ENCODE data around the gene HOXB2. TPM values are rescaled to one million over a fixed set of nuclear protein-coding genes. Genes with fewer than 3 reads are reported as not detected.

The HOXB2 gene
- polyA plus RNA-seq, 2 of the 4 experiments (the other 2 are of a cell fraction): 0.65 to 2.6 TPM

GRCh38 chr17:48542114-48542656, 2.7 kb downstream of the HOXB2 start:
- no peaks in the 10 kb centered on the region for H3K9me3 ChIP-seq
- ATAC-seq (no peak), DNase-seq (ENCODE audit: low read depth in 1 of 2, low spot score in 1 of 2) (no peak), FAIRE-seq (no peak)
- peak overlapping the region; percentile 44; the same call in 2 of the 3 replicates for H3K4me3 ChIP-seq
- 89% methylated on average over 27 of the region's 27 CpGs for WGBS (ENCODE audit: missing lambda C conversion rate)
- H3K4me1 ChIP-seq: peaks cover 14% of the 10 kb centered on the region
- peak overlapping the region; percentile 76 for H3K4me2 ChIP-seq
- peak overlapping the region in 1 of 2 experiments; percentile 31; a peak in 1 of 6 replicates for H3K27ac ChIP-seq
- TF ChIP-seq E2F6 (IDR thresholded peaks at IDR 0.05; ENCODE audit: borderline replicate concordance, low read depth) (no peak), EHF (CRISPR knock-in tag; IDR thresholded peaks at IDR 0.05) (no peak), POLR2A (IDR thresholded peaks at IDR 0.05; ENCODE audit: low read length) (no peak)
- CTCF ChIA-PET: interaction anchor here (0.8 to 2.8 kb wide), 5 partner anchors 34 to 192 kb away, joined by 3 to 8 read pairs (median 3); no protein-coding TSS in a partner anchor
- POLR2A ChIA-PET: interaction anchor here (2.1 kb wide), 1 partner anchor 13 kb away, joined by 10 read pairs; no protein-coding TSS in a partner anchor

GRCh38 chr17:48541577-48542113, 3.3 kb downstream of the HOXB2 start:
- no peaks in the 10 kb centered on the region for H3K9me3 ChIP-seq
- peaks cover 14% of the 10 kb centered on the region for H3K4me1 ChIP-seq
- WGBS (ENCODE audit: missing lambda C conversion rate): 88% methylated on average over 36 of the region's 36 CpGs
- FAIRE-seq (no peak), ATAC-seq (no peak), DNase-seq (ENCODE audit: low read depth in 1 of 2, low spot score in 1 of 2) (no peak)
- TF ChIP-seq RARB (CRISPR knock-in tag; IDR thresholded peaks at IDR 0.05): no peak
- TF ChIP-seq NR3C1 (IDR thresholded peaks at IDR 0.05): no peak
- TF ChIP-seq, protein P1, sequence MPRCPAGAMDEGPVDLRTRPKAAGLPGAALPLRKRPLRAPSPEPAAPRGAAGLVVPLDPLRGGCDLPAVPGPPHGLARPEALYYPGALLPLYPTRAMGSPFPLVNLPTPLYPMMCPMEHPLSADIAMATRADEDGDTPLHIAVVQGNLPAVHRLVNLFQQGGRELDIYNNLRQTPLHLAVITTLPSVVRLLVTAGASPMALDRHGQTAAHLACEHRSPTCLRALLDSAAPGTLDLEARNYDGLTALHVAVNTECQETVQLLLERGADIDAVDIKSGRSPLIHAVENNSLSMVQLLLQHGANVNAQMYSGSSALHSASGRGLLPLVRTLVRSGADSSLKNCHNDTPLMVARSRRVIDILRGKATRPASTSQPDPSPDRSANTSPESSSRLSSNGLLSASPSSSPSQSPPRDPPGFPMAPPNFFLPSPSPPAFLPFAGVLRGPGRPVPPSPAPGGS (IDR thresholded peaks at IDR 0.05): no peak
- TF ChIP-seq JUN (IDR thresholded peaks at IDR 0.05): no peak
- no peak for TF ChIP-seq NPAS2 (CRISPR knock-in tag; IDR thresholded peaks at IDR 0.05; ENCODE audit: borderline replicate concordance)
- TF ChIP-seq CEBPB (IDR thresholded peaks at IDR 0.05): no peak
- H3K27ac ChIP-seq: no peak overlapping the region
- POLR2A ChIA-PET: no interaction called here
- no peak overlapping the region for H3K4me2 ChIP-seq
- CTCF ChIA-PET: interaction anchor here (0.8 to 2.8 kb wide), 4 partner anchors 33 to 85 kb away, joined by 3 to 8 read pairs (median 3); no protein-coding TSS in a partner anchor
- no peak overlapping the region for H3K4me3 ChIP-seq

- FAIRE-seq (no peak), ATAC-seq (no peak), DNase-seq (ENCODE audit: low read depth in 1 of 2, low spot score in 1 of 2) (no peak)
- 91% methylated on average over 12 of the region's 12 CpGs for WGBS (ENCODE audit: missing lambda C conversion rate)
- Histone ChIP-seq H3K4me1 (peaks cover 15% of the 10 kb centered on the region; the same call in 2 of the 3 replicates), H3K9me3 (no peaks in the 10 kb centered on the region), H3K27ac (no peak overlapping the region), H3K4me3 (no peak overlapping the region), H3K4me2 (no peak overlapping the region)
- POLR2A ChIA-PET: no interaction called here
- CTCF ChIA-PET: interaction anchor here (0.6 to 2.8 kb wide), 7 partner anchors 18 to 84 kb away, joined by 3 to 11 read pairs (median 3); no protein-coding TSS in a partner anchor
- TF ChIP-seq PHF8 (IDR thresholded peaks at IDR 0.05; ENCODE audit: borderline replicate concordance, low read depth) (no peak), RNF2 (IDR thresholded peaks at IDR 0.05; ENCODE audit: borderline replicate concordance, low read depth) (no peak)
Observed at GRCh38 chr17:48541036-48541576, 3.8 kb downstream of the HOXB2 start.

- 80% methylated on average over 1 of the region's 1 CpG for WGBS (ENCODE audit: missing lambda C conversion rate)
- TF ChIP-seq GATA3 (IDR thresholded peaks at IDR 0.05; ENCODE audit: borderline replicate concordance) (no peak), ZSCAN20 (CRISPR knock-in tag; IDR thresholded peaks at IDR 0.05) (no peak), BHLHE40 (IDR thresholded peaks at IDR 0.05; ENCODE audit: low read depth, low read length) (no peak), JUNB (IDR thresholded peaks at IDR 0.05) (no peak), CBX8 (IDR thresholded peaks at IDR 0.05) (no peak), KDM1A (IDR thresholded peaks at IDR 0.05; ENCODE audit: low read depth) (no peak), SREBF2 (IDR thresholded peaks at IDR 0.05) (no peak), MAX (IDR thresholded peaks at IDR 0.05) (no peak), HMGXB4 (CRISPR knock-in tag; IDR thresholded peaks at IDR 0.05; ENCODE audit: borderline replicate concordance) (no peak), PHF8 (IDR thresholded peaks at IDR 0.05; ENCODE audit: borderline replicate concordance, low read depth) (no peak), HDAC2 (IDR thresholded peaks at IDR 0.05) (no peak)
- TF ChIP-seq, protein P2, sequence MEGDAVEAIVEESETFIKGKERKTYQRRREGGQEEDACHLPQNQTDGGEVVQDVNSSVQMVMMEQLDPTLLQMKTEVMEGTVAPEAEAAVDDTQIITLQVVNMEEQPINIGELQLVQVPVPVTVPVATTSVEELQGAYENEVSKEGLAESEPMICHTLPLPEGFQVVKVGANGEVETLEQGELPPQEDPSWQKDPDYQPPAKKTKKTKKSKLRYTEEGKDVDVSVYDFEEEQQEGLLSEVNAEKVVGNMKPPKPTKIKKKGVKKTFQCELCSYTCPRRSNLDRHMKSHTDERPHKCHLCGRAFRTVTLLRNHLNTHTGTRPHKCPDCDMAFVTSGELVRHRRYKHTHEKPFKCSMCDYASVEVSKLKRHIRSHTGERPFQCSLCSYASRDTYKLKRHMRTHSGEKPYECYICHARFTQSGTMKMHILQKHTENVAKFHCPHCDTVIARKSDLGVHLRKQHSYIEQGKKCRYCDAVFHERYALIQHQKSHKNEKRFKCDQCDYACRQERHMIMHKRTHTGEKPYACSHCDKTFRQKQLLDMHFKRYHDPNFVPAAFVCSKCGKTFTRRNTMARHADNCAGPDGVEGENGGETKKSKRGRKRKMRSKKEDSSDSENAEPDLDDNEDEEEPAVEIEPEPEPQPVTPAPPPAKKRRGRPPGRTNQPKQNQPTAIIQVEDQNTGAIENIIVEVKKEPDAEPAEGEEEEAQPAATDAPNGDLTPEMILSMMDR (IDR thresholded peaks at IDR 0.05): no peak
- H3K4me3 ChIP-seq: no peak overlapping the region
- DNase-seq (ENCODE audit: low read depth in 1 of 2, low spot score in 1 of 2): no peak
- ChIA-PET POLR2A (interaction anchor here (0.8 kb wide), 1 partner anchor 15 kb away, joined by 4 read pairs; no protein-coding TSS in a partner anchor), CTCF (interaction anchor here (0.6 to 2.8 kb wide), 9 partner anchors 16 to 239 kb away, joined by 3 to 11 read pairs (median 3); no protein-coding TSS in a partner anchor)
- peaks cover 15% of the 10 kb centered on the region; the same call in 2 of the 3 replicates for H3K4me1 ChIP-seq
- no peak overlapping the region for H3K27ac ChIP-seq
- FAIRE-seq: no peak
- H3K4me2 ChIP-seq: no peak overlapping the region
- no peaks in the 10 kb centered on the region for H3K9me3 ChIP-seq
- ATAC-seq: no peak
Observed at GRCh38 chr17:48540213-48540612, 4.7 kb downstream of the HOXB2 start.

Data from A549 (cell line).